PFSK-1 (cell line): ENCODE measurements around the gene TMEM250.

Experiments
- POLR2AphosphoS5 ChIP-seq: IDR thresholded peaks from 2 replicates; pipeline ENCODE4 v1.6.1; 2012; ENCODE audit warnings: low read depth, mild to moderate bottlenecking, control low read depth, low read length, moderate library complexity
- SIN3A ChIP-seq: IDR thresholded peaks from 2 replicates; pipeline ENCODE4 v1.6.1; 2012; ENCODE audit warnings: mild to moderate bottlenecking, low read length, moderate library complexity, borderline replicate concordance; ENCODE audit not compliant: insufficient read depth
- TAF1 ChIP-seq: IDR thresholded peaks from 2 replicates; pipeline ENCODE4 v1.6.1; 2012; ENCODE audit warnings: low read length, control low read depth, borderline replicate concordance; ENCODE audit not compliant: insufficient read depth
- TF ChIP-seq, protein P1 (sequence below), 2 experiments: IDR thresholded peaks; 2 replicates each; pipeline versions ENCODE4 v1.6.1 to v1.8.0; 2011 to 2012; ENCODE audit warnings: low read depth in 2 of 2, low read length in 2 of 2, control low read depth in 1 of 2, inconsistent platforms in 1 of 2, mild to moderate bottlenecking in 1 of 2, moderate library complexity in 1 of 2; ENCODE audit not compliant: insufficient read depth in 1 of 2

DNA sequence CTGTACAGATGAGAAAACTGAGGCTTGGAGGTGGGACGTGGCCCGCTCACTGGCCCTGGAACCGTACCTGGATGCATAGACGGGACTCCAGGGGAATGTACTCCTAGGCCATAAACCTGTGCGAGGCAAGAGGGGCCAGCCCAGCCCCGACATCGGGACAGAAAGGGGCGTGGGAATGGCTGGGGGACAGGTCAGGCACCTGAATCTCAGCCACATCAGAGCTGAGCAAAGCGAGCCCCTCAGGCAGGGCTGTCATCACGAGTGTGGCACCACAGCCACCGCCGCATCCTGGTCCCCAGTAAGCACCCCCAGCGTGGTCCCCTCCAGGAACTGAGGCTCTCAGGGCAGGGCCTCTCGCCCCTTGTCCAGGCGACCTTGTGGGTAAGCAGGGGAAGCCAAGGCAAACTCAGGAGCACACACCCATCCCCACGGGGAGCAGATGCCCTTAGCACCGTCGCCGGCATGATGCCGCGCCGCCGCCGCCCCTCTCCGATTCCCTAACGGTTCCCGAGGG, 40.1 kb downstream of the TMEM250 start:
- TF ChIP-seq SIN3A (no peak), POLR2AphosphoS5 (no peak), TAF1 (no peak)
- TF ChIP-seq, protein P1, sequence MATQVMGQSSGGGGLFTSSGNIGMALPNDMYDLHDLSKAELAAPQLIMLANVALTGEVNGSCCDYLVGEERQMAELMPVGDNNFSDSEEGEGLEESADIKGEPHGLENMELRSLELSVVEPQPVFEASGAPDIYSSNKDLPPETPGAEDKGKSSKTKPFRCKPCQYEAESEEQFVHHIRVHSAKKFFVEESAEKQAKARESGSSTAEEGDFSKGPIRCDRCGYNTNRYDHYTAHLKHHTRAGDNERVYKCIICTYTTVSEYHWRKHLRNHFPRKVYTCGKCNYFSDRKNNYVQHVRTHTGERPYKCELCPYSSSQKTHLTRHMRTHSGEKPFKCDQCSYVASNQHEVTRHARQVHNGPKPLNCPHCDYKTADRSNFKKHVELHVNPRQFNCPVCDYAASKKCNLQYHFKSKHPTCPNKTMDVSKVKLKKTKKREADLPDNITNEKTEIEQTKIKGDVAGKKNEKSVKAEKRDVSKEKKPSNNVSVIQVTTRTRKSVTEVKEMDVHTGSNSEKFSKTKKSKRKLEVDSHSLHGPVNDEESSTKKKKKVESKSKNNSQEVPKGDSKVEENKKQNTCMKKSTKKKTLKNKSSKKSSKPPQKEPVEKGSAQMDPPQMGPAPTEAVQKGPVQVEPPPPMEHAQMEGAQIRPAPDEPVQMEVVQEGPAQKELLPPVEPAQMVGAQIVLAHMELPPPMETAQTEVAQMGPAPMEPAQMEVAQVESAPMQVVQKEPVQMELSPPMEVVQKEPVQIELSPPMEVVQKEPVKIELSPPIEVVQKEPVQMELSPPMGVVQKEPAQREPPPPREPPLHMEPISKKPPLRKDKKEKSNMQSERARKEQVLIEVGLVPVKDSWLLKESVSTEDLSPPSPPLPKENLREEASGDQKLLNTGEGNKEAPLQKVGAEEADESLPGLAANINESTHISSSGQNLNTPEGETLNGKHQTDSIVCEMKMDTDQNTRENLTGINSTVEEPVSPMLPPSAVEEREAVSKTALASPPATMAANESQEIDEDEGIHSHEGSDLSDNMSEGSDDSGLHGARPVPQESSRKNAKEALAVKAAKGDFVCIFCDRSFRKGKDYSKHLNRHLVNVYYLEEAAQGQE (IDR thresholded peaks at IDR 0.05; ENCODE audit: insufficient read depth in 1 of 2, low read depth in 2 of 2, low read length in 2 of 2), result no peak
